ENCODE measurements around the gene LRRK1. TPM values are rescaled to one million over a fixed set of nuclear protein-coding genes. Genes with fewer than 3 reads are reported as not detected.

LRRK1 gene
- total RNA-seq, 4 donors from 2014 or later = 14.8 to 29.3 (median 19.1) TPM

DNA sequence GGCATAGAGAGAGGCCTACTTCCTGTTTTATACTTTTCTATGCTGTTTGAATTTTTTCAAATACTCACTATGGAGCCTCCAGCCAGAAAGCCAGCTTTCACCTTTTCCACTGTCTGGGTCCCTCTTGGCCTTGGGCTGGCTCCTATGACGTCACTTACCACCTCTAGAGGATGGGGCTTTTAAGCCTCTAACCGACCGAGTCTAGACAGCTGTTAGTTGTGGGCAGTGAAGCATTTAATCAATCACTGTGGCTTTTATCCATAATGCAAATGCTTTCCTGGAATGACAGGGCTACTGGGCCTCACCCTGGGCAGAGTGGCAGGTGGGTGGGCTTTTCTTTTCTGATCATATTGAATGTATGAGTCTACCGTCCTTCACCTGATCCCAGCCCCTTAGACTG lies 61.9 kb downstream of the LRRK1 start:
- intact Hi-C loops (cut with DNase I; ENCODE audit: low total_unique reads) = no loop called here
- 85 to 93% methylated on average over 4 of the region's 4 CpGs for WGBS, 2 donors
- no peak overlapping the region for H3K4me3 ChIP-seq (ENCODE audit: low read depth, poor library complexity, severe bottlenecking)
- no peak for DNase-seq (ENCODE audit: low spot score in 2 of 2)
- TF ChIP-seq, protein P1, sequence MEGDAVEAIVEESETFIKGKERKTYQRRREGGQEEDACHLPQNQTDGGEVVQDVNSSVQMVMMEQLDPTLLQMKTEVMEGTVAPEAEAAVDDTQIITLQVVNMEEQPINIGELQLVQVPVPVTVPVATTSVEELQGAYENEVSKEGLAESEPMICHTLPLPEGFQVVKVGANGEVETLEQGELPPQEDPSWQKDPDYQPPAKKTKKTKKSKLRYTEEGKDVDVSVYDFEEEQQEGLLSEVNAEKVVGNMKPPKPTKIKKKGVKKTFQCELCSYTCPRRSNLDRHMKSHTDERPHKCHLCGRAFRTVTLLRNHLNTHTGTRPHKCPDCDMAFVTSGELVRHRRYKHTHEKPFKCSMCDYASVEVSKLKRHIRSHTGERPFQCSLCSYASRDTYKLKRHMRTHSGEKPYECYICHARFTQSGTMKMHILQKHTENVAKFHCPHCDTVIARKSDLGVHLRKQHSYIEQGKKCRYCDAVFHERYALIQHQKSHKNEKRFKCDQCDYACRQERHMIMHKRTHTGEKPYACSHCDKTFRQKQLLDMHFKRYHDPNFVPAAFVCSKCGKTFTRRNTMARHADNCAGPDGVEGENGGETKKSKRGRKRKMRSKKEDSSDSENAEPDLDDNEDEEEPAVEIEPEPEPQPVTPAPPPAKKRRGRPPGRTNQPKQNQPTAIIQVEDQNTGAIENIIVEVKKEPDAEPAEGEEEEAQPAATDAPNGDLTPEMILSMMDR (IDR thresholded peaks at IDR 0.05) = no peak
- no peak for TF ChIP-seq POLR2A (IDR thresholded peaks at IDR 0.05)

DNA sequence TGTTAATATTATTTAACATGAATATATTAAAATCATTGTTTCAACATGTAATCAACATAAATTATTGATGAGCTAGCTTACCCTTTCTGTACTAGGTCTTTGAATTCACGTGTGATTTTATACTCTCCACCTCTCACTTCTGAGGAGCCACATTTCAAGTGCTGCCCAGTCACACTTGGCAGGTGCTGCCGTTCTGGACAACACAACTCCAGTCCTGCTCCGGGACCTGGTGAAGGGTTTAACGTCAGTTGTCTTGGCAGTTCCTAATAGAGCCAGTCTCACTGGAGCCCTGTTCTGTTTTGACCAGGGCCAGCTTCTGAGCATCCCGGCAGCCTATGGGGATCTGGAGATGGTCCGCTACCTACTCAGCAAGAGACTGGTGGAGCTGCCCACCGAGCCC lies 64.1 kb downstream of the LRRK1 start:
- no peak overlapping the region for H3K4me3 ChIP-seq (ENCODE audit: low read depth, poor library complexity, severe bottlenecking)
- intact Hi-C loops (cut with DNase I; ENCODE audit: low total_unique reads) = no loop called here
- no peak for DNase-seq (ENCODE audit: low spot score in 2 of 2)
- TF ChIP-seq, protein P1 (IDR thresholded peaks at IDR 0.05) = no peak
- 95 to 96% methylated on average over 7 of the region's 7 CpGs for WGBS, 2 donors

DNA sequence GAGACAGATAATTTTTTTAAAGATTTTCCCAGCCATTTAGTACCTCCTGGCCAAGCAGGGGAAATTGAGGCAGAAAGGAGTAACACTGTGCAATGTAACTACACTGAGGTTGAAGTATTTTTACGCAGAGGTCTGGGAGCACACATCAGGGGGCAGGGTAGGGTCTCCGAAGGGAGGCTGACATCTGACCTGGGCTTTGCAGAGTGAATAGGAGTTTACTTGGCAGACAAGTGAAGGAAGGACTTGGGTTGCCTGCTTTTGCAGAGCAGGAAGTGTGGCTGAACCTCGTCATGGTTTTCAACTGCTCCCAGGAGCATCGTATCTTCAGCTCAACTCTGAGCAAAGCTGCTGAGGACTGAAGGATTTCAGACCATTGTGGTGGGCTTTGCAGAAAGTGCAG lies 66.2 kb downstream of the LRRK1 start:
- no peak for TF ChIP-seq POLR2A (IDR thresholded peaks at IDR 0.05)
- TF ChIP-seq, protein P1 (IDR thresholded peaks at IDR 0.05) = no peak
- WGBS, 2 donors = 83 to 89% methylated on average over 4 of the region's 4 CpGs
- intact Hi-C loops (cut with DNase I; ENCODE audit: low total_unique reads) = no loop called here
- no peak for DNase-seq (ENCODE audit: low spot score in 2 of 2)
- no peak overlapping the region for H3K4me3 ChIP-seq (ENCODE audit: low read depth, poor library complexity, severe bottlenecking)

DNA sequence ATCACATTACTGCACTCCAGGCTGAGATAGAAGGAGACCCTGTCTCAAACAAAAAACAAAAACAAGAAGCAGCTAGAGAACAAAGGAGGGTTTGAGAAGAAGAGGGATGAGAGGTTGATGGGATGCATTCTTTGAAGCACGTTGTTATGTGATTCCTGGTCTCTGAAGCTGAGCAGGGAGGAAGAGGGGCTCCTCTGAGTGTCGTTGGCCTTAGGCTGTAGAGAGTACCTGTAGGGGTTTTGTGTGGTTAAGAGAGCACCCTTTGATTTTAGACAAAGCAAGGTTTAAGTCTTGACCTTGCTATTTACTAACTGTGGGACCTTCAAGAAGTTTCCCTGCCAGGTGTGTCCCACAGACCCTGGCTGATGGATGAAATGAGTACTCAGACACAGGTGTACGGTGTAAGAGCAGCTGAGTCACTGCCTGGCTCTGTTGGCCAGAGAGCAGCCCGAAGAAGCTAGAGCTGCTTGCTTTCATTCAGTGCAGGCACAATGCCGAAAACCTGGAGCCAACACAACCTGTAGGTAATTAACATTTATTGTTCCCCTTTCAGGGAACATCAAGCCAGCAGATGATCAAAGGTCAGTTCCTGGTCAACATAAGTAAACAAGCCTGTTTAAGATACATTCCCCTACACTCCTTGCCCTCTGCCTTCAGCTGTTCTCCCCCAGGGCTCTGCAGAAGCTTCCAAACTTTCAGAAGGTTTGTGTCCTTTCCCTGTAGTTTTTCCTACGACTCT lies 67.2 kb downstream of the LRRK1 start:
- intact Hi-C loops (cut with DNase I; ENCODE audit: low total_unique reads) = no loop called here
- no peak overlapping the region for H3K4me3 ChIP-seq (ENCODE audit: low read depth, poor library complexity, severe bottlenecking)
- no peak for TF ChIP-seq POLR2A (IDR thresholded peaks at IDR 0.05)
- TF ChIP-seq, protein P1 (IDR thresholded peaks at IDR 0.05) = no peak
- no peak for DNase-seq (ENCODE audit: low spot score in 2 of 2)
- WGBS, 2 donors = 53 to 54% methylated on average over 6 of the region's 6 CpGs

DNA sequence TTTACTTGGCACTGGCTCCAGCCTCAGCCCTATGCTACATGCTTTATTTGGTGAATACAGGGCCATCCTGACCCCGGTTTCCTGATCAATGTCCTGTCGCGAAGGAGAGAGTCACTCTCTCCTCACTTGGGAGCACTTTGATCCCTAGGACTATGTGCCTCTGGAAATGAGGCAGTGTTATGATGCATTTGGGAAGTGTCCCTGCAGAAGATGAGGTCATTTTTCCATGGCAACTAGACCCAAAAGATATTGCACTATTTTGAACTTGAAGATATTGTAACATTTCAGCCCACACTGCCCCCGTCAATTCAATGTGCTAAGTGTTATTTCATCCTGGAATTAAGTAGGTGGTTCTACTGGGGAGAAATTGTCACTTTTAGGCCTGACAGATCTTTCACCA lies 68.0 kb downstream of the LRRK1 start:
- WGBS, 2 donors = 47 to 73% methylated on average over 4 of the region's 4 CpGs
- DNase-seq (ENCODE audit: low spot score in 2 of 2) = no peak
- intact Hi-C loops (cut with DNase I; ENCODE audit: low total_unique reads) = no loop called here
- no peak overlapping the region for H3K4me3 ChIP-seq (ENCODE audit: low read depth, poor library complexity, severe bottlenecking)
- no peak for TF ChIP-seq POLR2A (IDR thresholded peaks at IDR 0.05)
- TF ChIP-seq, protein P1 (IDR thresholded peaks at IDR 0.05) = no peak

DNA sequence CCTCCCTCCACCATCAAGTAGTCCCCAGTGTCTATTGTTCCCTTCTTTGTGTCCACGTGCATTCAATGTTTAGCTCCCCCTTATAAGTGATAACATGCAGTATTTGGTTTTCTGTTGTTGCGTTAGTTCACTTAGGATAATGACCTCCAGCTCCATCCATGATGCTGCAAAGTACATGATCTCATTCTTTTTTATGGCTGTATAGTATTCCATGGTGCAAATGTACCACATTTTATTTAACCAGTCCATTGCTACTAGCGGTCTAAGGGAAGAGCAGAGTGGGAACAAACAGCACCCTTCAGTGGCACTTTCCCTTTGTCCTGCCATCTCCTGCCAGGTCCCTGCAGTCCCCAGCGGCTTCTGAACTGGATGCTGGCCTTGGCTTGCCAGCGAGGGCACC lies 69.1 kb downstream of the LRRK1 start:
- DNase-seq (ENCODE audit: low spot score in 2 of 2) = no peak
- intact Hi-C loops (cut with DNase I; ENCODE audit: low total_unique reads) = no loop called here
- WGBS, 2 donors = 96 to 99% methylated on average over 5 of the region's 5 CpGs
- TF ChIP-seq POLR2A (IDR thresholded peaks at IDR 0.05) = no peak
- TF ChIP-seq, protein P1 (IDR thresholded peaks at IDR 0.05) = no peak
- H3K4me3 ChIP-seq (ENCODE audit: low read depth, poor library complexity, severe bottlenecking) = no peak overlapping the region
